Measurements from ENCODE around the gene RAB17.
"Not testable (repeated sequence)": the region's sequence is repeated elsewhere in the genome, so short reads cannot be mapped to it uniquely, and the experiment has no call there.

The RAB17 gene

DNA sequence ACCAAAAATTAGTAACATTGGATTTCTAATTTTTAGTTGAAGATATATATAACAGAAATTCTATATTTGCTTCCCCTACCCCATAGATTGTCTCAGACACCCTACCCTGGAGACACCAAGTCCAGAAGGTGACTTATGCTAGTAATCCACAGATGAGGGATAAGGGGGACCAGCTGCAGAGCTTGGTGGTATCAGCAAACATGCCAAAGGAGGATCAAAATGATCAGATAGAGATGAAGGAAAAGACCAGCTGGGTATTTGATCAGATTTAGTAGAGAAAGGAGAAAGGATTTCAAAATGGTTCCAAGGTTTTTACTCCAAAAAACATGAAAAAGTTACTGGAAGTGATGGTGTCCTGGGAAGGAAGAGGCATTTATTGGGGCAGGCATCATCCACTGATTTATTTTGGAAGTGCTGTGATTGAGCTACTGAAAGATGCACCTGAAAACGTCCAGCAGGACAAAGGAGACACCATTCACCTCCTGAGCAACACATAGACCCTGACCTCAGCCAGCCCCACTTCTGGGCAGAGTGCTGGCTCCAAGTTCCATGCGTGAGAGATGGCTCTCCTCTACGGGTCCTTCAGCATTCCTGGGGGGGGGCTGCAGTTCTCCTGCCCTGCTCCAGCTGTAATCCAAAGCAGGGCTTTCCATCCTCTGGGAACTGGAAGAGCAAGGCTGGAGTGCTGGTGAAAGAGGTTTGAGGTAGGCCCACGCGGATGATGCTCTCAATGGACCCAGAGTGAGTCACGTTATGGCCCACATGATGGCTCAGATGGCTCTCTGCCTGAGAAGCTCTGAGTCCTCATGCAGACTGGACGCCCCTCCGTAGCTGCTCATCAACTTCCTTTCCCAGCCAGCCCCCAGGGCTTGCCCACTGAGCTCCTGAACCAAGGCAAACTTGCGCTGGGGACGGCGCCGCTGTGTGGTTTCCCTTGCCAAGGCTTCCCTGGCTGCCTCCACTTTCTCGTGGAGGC, 33.2 kb upstream of the RAB17 start:
- no peak for DNase-seq

DNA sequence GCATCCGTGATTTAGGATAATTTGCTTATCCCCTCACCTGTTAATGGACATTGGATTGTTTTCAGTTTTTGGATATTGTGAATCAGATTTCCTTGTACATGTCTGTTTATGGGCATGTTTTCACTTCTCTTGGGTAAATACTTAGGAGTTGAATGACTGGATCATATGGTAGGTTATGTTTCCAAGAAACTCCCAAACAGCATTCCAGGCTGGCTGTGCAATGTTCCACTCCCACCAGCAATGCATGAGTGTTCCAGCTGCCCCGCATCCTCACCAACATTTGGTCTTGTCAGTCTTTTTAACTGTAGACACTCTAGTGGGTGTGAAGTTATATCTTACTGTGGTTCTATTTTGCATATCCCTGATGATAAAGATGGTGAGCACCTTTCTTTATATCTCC, 27.9 kb upstream of the RAB17 start:
- DNase-seq: no peak

DNA sequence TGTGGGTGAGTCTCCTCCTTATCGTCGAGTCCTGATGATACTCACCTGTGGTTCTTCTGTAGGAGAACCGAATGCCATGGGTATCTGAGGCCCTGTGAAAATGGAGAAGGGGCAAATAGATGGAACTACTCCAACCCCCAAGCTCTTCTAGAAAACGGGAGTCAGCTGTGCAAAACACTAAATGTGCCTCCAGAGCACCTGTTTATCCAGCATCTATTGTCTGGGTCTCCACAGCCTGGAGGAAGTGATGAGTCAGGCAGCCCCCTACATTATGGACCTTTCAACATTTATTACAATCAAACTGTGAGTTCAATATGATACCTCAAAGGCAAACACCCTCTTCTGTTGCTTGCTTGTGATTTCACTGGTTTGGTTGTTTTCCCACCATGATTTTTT, 27.1 kb upstream of the RAB17 start:
- no peak for DNase-seq

DNA sequence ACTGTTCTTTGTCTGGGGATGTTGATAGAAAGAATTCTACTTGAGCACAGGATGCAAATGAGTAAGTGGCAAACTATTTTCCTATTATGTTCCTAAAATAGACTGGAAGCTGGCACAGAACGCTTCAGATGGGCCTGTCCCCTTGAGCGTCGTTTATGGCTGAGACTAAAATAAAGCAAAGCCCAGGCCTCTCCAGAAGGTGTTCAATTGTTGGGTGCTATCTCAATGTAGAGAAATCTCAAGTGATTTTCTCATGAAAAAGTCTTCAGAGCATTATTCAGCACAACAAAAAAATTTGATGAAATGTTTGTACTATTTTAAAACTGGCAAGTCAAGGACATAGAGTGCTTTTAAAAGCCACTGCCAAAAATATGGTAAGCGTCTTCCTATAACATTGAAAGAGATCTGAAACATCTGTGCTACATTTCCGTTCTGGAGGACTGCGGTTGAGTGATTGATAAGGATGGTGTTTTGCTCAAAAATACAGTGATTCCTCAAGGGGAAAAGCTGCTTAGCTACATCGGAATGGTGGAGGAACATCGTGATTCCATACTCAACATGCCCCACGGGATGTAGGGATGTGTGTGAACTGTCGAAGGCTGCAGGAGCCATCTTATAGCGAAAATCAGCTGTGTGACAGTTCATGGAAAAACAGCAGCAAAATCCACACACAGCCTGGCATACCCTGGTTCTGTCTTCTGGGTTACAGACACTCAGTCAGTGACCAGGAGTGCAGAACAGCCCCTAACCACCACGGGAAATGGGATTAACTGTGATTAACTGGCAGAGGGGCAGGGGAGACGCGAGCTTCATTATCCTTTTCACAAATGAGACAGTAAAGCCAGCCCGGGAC, 26.4 kb upstream of the RAB17 start:
- DNase-seq: peak; percentile 18

DNA sequence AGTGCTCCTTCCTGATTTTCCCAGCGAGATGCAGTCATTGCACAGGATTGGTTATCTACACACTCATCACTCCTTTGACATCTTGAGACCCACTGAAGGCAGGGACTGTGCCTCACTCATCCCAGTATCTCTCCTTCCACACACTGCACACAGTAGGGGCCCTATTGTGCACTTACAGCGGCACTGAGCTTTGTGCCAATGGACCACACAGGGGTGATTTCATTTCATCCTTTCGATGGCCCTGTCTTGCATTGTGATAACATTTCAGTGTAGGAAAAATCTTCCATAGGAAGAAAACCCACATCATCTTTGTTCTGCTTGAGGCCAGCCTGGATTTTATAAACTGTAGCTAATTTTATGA, 25.8 kb upstream of the RAB17 start:
- no peak for DNase-seq

DNA sequence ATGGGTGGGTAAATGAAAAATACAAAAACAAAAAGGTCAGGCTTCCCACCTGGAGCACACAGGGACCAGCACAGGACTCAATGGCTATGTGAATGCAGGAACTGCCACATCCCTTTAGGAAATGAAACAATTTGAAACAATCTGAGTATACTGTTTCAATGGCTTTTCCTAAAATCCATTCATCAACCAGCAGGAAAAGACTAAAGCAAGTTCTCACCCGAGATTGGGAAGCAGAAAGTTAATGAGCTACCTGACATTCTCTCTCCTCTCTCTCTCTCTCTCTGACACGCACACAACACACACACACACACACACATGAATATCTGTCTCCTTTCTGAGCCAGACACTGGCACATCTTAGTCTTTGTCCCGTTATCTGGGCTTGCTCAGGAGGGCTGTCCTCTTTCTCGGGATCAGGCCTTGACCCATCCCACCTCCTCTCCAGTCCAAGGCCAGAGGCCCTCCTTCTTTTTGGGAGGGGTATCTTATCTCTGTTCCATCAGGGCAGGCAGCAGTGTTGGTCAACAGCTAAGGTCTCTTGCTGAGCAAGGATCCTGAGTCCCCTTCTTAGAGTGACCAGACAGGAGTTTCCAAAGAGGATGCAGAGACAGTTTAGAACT, 25.2 kb upstream of the RAB17 start:
- no peak for DNase-seq

DNA sequence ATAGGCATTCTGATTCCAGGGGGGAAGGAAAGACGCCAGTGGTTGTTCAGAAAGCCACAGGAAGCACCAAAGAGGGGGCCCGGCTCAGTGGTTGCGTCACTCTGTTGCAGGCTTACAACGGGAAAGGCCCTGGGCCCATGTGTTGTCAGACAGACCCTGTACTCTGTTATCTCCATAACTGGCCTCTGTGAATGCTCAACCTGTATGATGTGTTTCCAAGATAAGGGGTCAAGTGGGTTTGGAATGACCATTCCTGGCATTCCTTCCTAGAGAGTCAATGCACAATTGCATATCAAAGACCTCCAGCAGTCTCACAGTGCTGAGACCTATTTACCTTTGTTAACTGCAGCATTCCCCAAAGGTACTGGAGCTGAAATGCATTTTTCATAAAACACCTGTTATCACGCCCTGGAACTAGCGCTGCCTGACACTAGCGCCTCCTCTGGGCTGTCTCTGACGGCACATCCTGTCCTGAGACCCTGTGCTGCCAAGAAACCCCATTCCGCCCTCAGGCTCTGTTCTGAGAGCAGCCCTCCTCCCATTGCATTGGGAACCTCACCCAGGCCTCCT, 23.7 kb upstream of the RAB17 start:
- DNase-seq: no peak

DNA sequence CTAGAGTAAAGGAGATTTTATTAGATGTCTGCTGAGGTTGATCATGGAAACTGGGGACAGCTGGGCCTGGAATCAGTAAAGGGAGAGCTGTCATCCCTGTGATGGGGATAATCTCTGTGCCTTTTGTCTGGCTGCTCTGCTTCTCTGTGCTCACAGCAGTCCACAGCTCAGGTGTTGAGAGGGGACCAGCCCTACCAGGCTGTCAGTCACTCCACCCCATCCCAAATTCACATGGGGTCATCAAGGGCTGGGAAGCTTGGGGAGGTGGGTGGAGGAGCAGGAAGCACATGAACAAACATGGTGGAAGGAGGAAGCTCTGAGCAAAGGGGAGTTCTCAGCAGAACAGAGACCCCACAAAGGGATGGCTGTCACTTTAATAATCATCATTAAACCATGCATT, 23.1 kb upstream of the RAB17 start:
- no peak for DNase-seq

DNA sequence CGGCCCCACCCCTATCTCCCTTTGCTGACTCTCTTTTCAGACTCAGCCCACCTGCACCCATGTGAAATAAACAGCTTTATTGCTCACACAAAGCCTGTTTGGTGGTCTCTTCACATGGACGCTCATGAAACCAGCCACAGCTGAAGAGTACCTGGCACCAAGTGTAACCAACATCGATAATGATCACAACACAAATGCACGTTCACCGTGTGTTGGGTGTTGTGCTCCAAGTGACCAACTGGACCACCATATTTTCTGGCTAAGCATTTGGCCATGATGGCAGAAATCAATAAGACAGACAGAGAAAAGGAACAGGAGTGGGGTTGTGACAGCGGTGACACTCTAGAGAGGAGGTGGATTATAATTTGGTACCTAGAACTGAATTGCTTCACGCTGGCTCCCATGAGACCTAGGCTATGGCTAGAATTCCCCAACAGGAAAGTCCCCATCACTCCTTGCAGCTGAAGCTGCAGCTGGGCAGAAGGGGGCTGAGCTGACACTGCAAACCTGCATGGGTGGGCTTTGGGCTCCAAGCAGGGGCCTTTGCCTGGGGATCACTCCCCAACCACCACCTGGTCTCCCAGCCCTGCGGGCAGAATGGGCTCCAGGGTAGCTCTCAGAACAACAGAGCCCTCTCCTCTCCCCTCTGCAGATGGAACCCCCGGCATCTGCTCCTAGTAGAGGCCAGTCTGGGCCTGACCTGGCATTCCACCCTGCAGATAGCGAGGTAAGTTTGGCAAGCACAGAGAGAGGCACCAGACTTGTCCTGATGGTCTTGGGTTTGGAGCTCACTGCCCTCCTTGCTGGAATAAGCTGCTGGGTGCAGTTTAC, 22.2 kb upstream of the RAB17 start:
- no peak for DNase-seq

DNA sequence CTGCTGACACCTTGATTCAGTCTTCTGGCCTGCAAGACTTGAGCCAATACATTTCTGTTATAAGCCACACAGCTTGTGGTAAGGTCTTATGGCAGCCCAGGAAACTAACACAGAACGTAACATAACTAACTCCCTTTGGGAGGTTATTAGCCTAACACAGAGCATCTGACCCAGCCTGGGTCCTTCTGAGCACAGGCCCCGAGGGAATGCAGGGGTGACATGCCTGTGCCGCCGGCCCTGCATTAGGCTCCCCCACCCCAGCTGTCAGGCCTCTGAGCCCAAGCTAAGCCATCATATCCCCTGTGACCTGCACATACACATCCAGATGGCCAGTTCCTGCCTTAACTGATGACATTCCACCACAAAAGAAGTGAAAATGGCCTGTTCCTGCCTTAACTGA, 16.0 kb upstream of the RAB17 start:
- DNase-seq: not testable (repeated sequence)

DNA sequence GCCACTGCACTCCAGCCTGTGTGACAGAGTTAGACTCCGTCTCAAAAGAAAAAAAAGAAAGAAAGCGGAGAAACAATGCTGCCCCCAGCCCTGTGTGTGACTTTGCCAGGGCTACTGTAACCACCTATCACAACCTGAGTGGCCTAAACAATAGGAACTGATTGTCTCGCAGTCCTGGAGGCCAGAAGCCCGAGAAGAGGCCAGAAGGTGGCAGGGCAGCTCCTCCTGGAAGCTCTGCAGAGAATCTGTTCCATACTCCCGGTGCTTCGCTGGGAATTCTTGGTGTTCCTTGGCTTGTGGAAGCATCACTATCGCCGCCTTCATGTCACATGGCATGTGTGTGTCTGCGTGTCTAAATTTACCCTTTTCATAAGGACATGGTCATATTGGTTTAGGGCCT, 14.4 kb upstream of the RAB17 start:
- DNase-seq: no peak

DNA sequence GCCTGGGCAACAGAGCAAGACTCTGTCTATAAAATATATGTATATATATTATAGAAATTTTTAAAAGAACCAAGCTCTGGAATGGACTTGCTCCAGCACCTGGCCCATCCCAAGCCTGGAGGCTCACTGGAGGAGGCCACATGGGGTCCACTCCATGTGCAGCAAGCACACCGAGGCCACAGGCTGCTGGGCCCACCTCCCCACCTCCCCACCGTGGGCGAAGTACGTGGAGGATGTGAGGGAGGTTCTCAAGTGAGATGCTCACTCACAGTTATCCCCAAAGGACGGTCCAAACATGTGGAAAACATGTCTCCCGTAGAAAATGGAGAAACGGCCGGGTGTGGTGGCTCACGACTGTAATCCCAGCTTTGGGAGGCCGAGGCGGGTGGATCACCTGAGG, 13.9 kb upstream of the RAB17 start:
- DNase-seq: no peak

DNA sequence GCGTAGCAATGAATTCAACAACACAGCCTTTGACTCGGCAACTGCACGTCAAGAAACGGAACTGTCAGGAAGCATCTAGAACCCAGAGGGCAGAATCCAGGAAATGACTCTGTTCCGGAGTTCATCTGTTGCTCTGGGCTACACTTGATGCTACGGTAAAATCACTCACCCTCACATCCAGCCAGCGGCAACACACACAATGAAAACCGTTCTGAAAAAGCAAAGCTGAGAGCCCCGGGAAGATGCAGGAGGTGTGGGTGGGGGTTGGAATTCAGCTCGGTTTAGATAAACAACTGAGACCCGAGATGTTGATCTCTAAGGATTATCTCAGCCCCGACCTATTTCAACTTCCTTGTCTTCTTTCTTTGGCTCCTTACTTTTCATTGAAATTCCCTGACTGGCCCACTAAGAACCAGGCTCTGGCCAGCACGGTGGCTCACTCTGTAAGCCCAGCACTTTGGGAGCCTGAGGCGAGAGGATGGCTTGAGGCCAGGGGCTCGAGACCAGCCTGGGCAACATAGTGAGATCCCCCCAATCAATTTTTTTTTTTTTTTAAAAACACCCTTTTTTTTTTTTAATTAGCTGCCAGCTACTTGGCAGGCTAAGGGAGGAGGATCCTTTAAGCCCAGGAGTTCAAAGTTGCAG, 13.3 kb upstream of the RAB17 start:
- peak; percentile 63 for DNase-seq

DNA sequence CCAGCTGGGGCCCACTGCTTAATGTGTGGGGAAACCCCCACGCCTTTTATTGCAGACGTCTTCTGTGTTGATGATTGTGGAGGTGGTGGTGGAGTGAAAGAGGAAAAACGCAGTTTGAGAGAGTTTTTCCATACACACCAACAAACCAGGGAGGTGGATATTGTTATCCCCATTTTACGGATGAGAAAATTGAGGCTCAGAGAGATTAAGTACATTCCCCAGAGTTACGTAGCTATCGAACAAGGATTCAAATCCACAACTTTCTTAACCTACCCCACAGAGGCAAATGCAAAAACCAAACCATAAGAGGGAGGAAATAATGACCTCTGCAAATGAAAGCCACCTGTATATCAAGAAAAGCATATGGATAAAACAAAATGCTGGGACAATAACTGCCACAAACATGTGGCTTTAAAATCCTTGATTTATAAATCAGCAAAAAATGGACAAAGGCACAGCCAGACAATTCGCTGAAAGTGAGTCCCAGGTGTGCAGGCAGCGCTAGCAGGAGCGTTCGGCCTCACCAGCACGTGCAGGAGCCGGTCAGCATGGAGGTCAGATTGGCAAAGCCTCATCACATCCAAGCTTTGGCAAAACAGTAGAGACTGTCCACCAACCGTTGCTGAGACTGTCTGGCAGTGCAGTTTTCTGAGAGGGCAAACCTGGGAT, 12.6 kb upstream of the RAB17 start:
- DNase-seq: no peak

DNA sequence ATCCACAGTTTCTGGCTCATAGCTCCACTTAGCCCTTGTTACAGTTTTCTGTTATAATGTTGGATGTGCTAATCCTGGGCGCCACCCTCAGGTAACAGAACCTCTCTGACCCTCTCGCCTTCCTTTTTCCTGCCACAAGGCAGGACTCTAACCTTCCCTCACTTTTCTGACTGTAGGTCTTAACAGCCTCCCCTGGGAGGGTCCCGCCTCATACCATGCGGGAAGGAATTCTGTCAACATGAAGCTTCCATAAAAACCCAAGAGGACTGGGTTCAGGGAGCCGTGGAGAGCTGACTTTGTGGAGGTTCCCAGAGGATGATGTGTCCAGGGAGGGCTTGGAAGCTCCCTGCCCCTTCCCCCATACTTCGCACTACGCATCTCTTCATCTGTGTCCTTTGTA, 11.9 kb upstream of the RAB17 start:
- DNase-seq: no peak

DNA sequence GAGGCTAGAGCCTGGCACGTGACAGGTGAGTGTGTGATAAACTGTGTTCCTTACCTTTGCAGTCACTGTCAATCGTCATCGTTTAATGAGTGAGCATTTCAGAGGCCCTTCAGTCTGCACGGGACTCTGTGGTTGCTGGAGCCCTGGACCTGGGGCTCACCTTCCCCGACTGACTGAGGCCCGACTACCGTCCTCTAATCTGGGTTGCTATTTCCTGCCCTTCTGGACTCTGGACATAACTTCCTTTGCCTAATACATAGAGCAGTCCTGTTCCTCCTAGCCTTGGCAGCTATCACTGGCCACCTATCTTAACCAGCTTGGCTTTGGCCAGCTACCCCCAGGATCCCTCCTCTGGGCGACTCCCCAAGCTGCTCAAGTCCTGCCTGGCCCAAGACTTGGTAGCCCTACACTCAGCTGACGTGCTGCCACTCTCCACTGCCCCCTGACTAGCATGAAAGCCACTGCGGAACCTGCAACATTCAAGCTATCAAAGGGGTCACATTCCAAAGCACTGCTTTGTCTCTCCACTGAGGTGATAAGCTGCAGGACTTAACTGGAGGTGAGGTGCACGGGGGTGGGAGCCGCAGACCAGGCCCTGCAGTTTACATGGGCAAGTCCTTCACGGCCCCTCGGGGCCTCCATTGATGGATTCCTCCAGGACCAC, 11.1 kb upstream of the RAB17 start:
- DNase-seq: no peak

DNA sequence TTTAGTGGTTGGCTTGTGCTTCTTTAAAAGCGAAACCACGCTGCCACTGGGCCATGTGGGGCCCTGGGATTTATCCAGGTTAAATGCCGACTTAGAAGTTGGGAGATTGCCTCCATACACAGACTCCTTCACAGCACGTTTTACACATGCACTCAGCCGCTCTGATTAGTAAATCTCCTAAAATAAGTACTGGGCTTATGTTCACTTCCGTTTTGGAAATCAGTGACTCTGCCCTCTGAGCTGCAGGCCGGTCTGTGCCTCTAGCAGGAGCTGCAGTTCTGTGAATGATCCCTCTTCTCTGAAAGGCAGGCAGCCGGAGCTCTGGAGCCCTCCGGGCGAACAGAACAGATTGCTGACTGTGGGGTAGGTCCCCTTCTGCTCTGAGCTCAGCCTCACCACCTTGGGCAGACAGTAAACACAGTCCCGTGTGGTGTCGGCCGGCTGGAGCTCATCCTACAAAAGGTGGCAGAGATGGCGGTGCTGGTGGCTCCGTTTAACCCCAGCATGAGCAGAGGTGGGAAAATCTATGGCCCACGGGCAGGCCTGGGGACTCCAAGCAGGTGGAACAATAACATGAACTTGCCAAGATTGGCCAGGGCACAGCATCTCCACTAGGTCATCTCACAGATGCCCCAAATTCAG, 9.8 kb upstream of the RAB17 start:
- DNase-seq: no peak

DNA sequence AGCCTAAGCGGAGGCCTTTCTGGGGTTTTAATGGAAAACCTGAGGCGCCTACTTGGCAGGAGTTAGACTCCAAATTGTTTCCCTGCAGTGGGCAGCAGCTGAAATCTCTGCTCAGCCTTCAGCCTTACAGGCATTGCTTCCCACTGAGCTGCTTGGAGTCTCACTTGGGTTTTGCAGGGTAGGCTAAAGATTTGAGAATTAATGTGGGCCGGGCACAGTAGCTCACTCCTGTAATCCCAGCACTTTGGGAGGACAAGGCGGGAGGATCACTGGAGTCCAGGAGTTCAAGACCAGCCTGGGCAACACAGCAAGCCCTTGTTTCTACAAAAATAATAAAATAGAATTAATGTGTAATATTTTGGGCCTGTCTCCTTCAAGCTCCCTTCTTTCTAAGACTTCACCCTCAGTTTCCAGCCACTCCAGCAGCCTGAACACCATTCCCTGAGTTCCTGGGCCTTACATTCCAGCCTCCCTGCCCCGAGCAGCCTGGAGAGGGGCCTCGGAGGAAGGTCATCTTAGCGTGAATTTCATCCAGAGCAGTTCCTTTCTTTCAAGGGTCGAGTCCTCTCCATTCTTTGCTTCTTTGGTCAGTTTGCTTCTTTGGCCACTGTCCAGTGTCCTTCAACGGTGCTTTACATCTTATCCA, 9.1 kb upstream of the RAB17 start:
- no peak for DNase-seq

DNA sequence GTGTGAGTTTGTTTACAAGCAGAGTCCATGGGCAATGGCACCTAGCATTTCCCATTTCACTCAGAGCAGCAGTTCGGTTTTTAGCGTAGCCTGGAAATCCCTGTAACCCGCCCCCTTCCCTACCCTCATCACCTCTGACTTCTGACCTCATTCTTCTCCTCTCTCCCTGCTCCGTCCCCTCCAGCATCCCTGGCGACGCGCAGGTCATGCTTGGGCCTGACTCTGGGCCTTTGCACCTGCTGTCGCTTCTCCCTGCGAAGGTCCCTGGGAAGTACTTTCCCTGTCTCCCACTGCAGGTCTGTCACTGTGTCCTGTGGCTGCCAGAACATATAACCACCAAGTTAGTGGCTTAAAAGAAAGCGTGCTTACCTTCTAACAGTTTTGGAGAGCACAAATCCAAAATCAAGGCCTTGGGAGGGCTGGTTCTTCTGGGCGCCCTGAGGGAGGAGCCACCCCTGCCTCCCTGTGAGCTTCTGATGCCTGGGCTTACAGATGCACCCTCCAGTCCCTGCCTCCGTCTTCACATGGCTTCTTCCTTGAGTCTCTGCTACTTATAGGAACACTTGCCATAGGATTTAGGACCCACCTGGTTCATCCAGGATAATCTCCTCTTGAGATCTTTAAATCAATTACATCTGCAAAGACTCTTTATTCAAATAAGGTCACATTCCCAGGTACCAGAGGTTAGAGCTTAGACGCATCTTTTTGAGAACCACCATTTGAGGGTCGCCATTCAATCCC, 8.1 kb upstream of the RAB17 start:
- no peak for DNase-seq
